Lower leg skin (tissue), 3 donors: ENCODE measurements around the gene ATG7.

Experiments used
- CTCF ChIP-seq, 3 donors: fragments of 450-650 bp; IDR thresholded peaks; one replicate each; pipeline ENCODE4 v1.5.1; 2016; ENCODE audit warnings: antibody characterized with exemption in 3 of 3, mild to moderate bottlenecking in 3 of 3, moderate library complexity in 2 of 3
- POLR2A ChIP-seq, 2 donors: fragments of 450-650 bp; IDR thresholded peaks; one replicate each; pipeline ENCODE4 v1.6.1; 2016 to 2017; ENCODE audit warnings: antibody characterized with exemption in 2 of 2, mild to moderate bottlenecking in 1 of 2, moderate library complexity in 1 of 2

DNA sequence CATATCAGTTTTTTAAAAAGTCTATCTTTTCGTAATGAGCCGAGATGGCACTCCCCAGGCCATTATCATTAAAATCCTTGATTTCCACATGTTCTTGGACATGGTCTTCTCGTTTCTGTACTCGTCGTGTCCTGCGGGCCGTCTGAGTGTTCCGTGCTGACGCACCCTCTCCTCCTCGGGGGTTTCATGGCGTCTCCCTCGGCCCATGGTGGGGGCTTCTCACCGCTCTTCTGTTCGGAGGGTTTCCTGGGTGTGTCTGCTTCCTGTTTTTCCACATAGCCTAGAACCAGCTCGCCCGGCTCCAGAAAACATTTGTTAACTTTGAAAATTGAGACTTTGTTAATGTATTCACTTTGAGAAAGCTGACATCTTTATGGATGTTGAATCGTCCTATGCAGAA lies 278.8 kb downstream of the ATG7 start:
- no peak for TF ChIP-seq CTCF (IDR thresholded peaks at IDR 0.05)
- TF ChIP-seq POLR2A (IDR thresholded peaks at IDR 0.05) = no peak
